ENCODE data around the gene STEAP2.

DNA sequence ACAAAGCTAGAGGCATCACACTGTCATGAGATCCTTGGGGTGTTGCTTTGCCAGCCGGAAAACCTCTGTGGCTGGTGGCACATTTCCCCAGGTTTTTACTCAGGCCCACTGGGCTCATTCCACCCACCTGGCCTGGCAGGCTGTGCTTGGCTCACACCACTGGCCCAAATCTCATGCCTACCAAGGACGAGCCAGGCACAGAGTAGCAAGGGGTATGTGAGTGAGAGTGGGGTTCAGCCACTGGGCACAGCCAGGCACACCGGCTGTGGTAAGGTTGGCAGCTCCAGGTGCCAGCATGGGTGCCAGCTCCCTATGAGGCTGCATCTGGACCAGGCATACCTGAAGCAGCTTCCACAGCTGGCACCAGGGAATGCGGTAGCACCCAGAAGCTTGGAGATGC lies 35.9 kb upstream of the STEAP2 start:
- TF ChIP-seq POLR2AphosphoS5 (IDR thresholded peaks at IDR 0.05) (no peak), POLR2A (IDR thresholded peaks at IDR 0.05; ENCODE audit: low read depth) (no peak)
- TF ChIP-seq, protein P1, sequence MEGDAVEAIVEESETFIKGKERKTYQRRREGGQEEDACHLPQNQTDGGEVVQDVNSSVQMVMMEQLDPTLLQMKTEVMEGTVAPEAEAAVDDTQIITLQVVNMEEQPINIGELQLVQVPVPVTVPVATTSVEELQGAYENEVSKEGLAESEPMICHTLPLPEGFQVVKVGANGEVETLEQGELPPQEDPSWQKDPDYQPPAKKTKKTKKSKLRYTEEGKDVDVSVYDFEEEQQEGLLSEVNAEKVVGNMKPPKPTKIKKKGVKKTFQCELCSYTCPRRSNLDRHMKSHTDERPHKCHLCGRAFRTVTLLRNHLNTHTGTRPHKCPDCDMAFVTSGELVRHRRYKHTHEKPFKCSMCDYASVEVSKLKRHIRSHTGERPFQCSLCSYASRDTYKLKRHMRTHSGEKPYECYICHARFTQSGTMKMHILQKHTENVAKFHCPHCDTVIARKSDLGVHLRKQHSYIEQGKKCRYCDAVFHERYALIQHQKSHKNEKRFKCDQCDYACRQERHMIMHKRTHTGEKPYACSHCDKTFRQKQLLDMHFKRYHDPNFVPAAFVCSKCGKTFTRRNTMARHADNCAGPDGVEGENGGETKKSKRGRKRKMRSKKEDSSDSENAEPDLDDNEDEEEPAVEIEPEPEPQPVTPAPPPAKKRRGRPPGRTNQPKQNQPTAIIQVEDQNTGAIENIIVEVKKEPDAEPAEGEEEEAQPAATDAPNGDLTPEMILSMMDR (IDR thresholded peaks at IDR 0.05), result no peak

Data from esophagus muscularis mucosa (tissue), 3 donors.